NOMO-1 (cell line): ENCODE measurements around the gene KRTAP10-4.
"Not testable (repeated sequence)": the region's sequence is repeated elsewhere in the genome, so short reads cannot be mapped to it uniquely, and the experiment has no call there.

Source experiments
- DNase-seq, 2 experiments: peaks; one replicate each; lab custom pipeline; 2025; ENCODE audit not compliant: unreplicated experiment in 2 of 2; lab: John Stamatoyannopoulos, UW

The KRTAP10-4 gene

GRCh38 chr21:44533891-44534627 lies 39.5 kb upstream of the KRTAP10-4 start:
- DNase-seq = no peak

- DNase-seq = no peak
Measured at GRCh38 chr21:44534688-44535087, 38.8 kb upstream of the KRTAP10-4 start.

GRCh38 chr21:44535963-44536362 lies 37.6 kb upstream of the KRTAP10-4 start:
- DNase-seq = no peak

- no peak for DNase-seq
Measured at GRCh38 chr21:44537930-44538911, 35.3 kb upstream of the KRTAP10-4 start.

- DNase-seq = no peak
Measured at GRCh38 chr21:44539046-44539445, 34.5 kb upstream of the KRTAP10-4 start.

- DNase-seq = no peak
Measured at GRCh38 chr21:44539991-44540666, 33.4 kb upstream of the KRTAP10-4 start, which contains the start of gene KRTAP10-1. TSS of gene KRTAP10-1 (minus strand) at chr21:44540195. CDS start at chr21:44540150, 45 bp downstream.

- no peak for DNase-seq
Measured at GRCh38 chr21:44540741-44541288, 32.7 kb upstream of the KRTAP10-4 start.

GRCh38 chr21:44542716-44543115 lies 30.8 kb upstream of the KRTAP10-4 start:
- DNase-seq = no peak

- DNase-seq = no peak
Measured at GRCh38 chr21:44544566-44544965, 29.0 kb upstream of the KRTAP10-4 start.

GRCh38 chr21:44547656-44548331 lies 25.7 kb upstream of the KRTAP10-4 start:
- no peak for DNase-seq

GRCh38 chr21:44548381-44548780 lies 25.1 kb upstream of the KRTAP10-4 start:
- DNase-seq = no peak

- DNase-seq = no peak
Measured at GRCh38 chr21:44548922-44549321, 24.6 kb upstream of the KRTAP10-4 start.

GRCh38 chr21:44549525-44550211 lies 23.9 kb upstream of the KRTAP10-4 start:
- DNase-seq = no peak

- not testable (repeated sequence) for DNase-seq
Measured at GRCh38 chr21:44550285-44550684, 23.2 kb upstream of the KRTAP10-4 start.

- DNase-seq = no peak
Measured at GRCh38 chr21:44550807-44551206, 22.7 kb upstream of the KRTAP10-4 start.

GRCh38 chr21:44551340-44551961 lies 22.1 kb upstream of the KRTAP10-4 start, which contains the start of gene KRTAP10-2:
TSS of gene KRTAP10-2 (minus strand) at chr21:44551505. CDS start at chr21:44551458, 47 bp downstream.
- DNase-seq = no peak

GRCh38 chr21:44552136-44552535 lies 21.4 kb upstream of the KRTAP10-4 start:
- DNase-seq = no peak

- no peak for DNase-seq
Measured at GRCh38 chr21:44552681-44553080, 20.8 kb upstream of the KRTAP10-4 start.
